HG02943 (cell line): ENCODE data around the gene AGPS.
"Not testable (repeated sequence)": the region's sequence is repeated elsewhere in the genome, so short reads cannot be mapped to it uniquely, and the experiment has no call there.

Experiments
- ATAC-seq: cut with Tn5 transposase; IDR thresholded peaks from one replicate; pipeline ENCODE4 v1.9.1; 2021; ENCODE audit warnings: mild to moderate bottlenecking, low read depth, moderate library complexity; ENCODE audit not compliant: unreplicated experiment

Gene AGPS

GRCh38 chr2:177465400-177466138, 73.0 kb downstream of the AGPS start:
- no peak for ATAC-seq

GRCh38 chr2:177466337-177467195, 74.0 kb downstream of the AGPS start:
- ATAC-seq, result no peak

GRCh38 chr2:177467646-177468045, 75.1 kb downstream of the AGPS start:
- no peak for ATAC-seq

- ATAC-seq, result no peak
Observed at GRCh38 chr2:177471990-177472389, 79.4 kb downstream of the AGPS start.

- no peak for ATAC-seq
Observed at GRCh38 chr2:177474301-177474700, 81.7 kb downstream of the AGPS start.

GRCh38 chr2:177474998-177475397, 82.4 kb downstream of the AGPS start:
- ATAC-seq, result no peak

- no peak for ATAC-seq
Observed at GRCh38 chr2:177476897-177477296, 84.3 kb downstream of the AGPS start.

GRCh38 chr2:177478029-177478428, 85.5 kb downstream of the AGPS start:
- ATAC-seq, result no peak

GRCh38 chr2:177478907-177479306, 86.3 kb downstream of the AGPS start:
- ATAC-seq, result no peak

GRCh38 chr2:177482195-177482594, 89.6 kb downstream of the AGPS start:
- ATAC-seq, result no peak

- no peak for ATAC-seq
Observed at GRCh38 chr2:177483531-177483930, 91.0 kb downstream of the AGPS start.

GRCh38 chr2:177484180-177484795, 91.7 kb downstream of the AGPS start:
- ATAC-seq, result no peak

- ATAC-seq, result not testable (repeated sequence)
Observed at GRCh38 chr2:177485657-177486056, 93.1 kb downstream of the AGPS start.

GRCh38 chr2:177489719-177490301, 97.2 kb downstream of the AGPS start:
- ATAC-seq, result no peak

- no peak for ATAC-seq
Observed at GRCh38 chr2:177495945-177496344, 103.4 kb downstream of the AGPS start.

GRCh38 chr2:177496921-177497320, 104.3 kb downstream of the AGPS start:
- ATAC-seq, result no peak

- ATAC-seq, result no peak
Observed at GRCh38 chr2:177501186-177501585, 108.6 kb downstream of the AGPS start.

GRCh38 chr2:177506505-177506904, 113.9 kb downstream of the AGPS start:
- no peak for ATAC-seq

GRCh38 chr2:177506998-177507397, 114.4 kb downstream of the AGPS start:
- no peak for ATAC-seq

GRCh38 chr2:177516824-177517544, 124.4 kb downstream of the AGPS start:
- no peak for ATAC-seq
